ENCODE results near the gene IKZF2. TPM values are rescaled to one million over a fixed set of nuclear protein-coding genes. Genes with fewer than 3 reads are reported as not detected.

The IKZF2 gene
- total RNA-seq, 1 experiment from 2014 or later = 5.2 TPM

- DNase-seq = no peak
- ChIA-PET CTCF (no interaction called here), POLR2A (ENCODE audit: unreplicated experiment) (no interaction called here)
- H3K27me3 ChIP-seq (ENCODE audit: low read length) = no peaks in the 10 kb centered on the region
- H2AFZ ChIP-seq (ENCODE audit: low read length) = no peak overlapping the region
- H3K27ac ChIP-seq (ENCODE audit: low read length) = no peak overlapping the region
- H3K4me3 ChIP-seq (ENCODE audit: low read length) = no peak overlapping the region
- intact Hi-C loops (cut with micrococcal nuclease) = no loop called here
- no peaks in the 10 kb centered on the region for H3K36me3 ChIP-seq (ENCODE audit: low read depth, low read length)
- no peak overlapping the region for H3K9ac ChIP-seq (ENCODE audit: low read length)
- ATAC-seq = no peak
- H3K9me3 ChIP-seq (ENCODE audit: low read length) = no peaks in the 10 kb centered on the region
- no peaks in the 10 kb centered on the region for H3K4me1 ChIP-seq (ENCODE audit: insufficient read depth, low read length)
- H3K4me2 ChIP-seq (ENCODE audit: low read length) = no peak overlapping the region
- H3K79me2 ChIP-seq (ENCODE audit: low read length) = no peaks in the 10 kb centered on the region
- H3K9me2 ChIP-seq (replicated peaks; ENCODE audit: low read length) = no peaks in the 10 kb centered on the region
- no peak for TF ChIP-seq CTCF (conservative IDR thresholded peaks at IDR 0.05; ENCODE audit: low read depth, low read length)
- TF ChIP-seq EZH2 (IDR thresholded peaks at IDR 0.05; ENCODE audit: low read length, unreplicated experiment) = no peak
- no peak for TF ChIP-seq EZH2phosphoT487 (IDR thresholded peaks at IDR 0.05; ENCODE audit: borderline replicate concordance, low read length)
- no peaks in the 10 kb centered on the region for H4K20me1 ChIP-seq (ENCODE audit: low read length)
- no peaks in the 10 kb centered on the region for H3F3A ChIP-seq (ENCODE audit: low read length, unreplicated experiment)
- BruUV-seq (replicated peaks) = no TSS peak
Observed at GRCh38 chr2:213079756-213080155, 71.7 kb downstream of the IKZF2 start.

- Histone ChIP-seq H3K27ac (ENCODE audit: low read length) (no peak overlapping the region), H3F3A (ENCODE audit: low read length, unreplicated experiment) (no peaks in the 10 kb centered on the region), H3K79me2 (ENCODE audit: low read length) (no peaks in the 10 kb centered on the region), H3K4me1 (ENCODE audit: insufficient read depth, low read length) (no peaks in the 10 kb centered on the region), H3K27me3 (ENCODE audit: low read length) (no peaks in the 10 kb centered on the region), H3K9me2 (replicated peaks; ENCODE audit: low read length) (no peaks in the 10 kb centered on the region), H2AFZ (ENCODE audit: low read length) (no peak overlapping the region), H3K9me3 (ENCODE audit: low read length) (no peaks in the 10 kb centered on the region), H3K4me3 (ENCODE audit: low read length) (no peak overlapping the region), H3K4me2 (ENCODE audit: low read length) (no peak overlapping the region), H4K20me1 (ENCODE audit: low read length) (no peaks in the 10 kb centered on the region), H3K9ac (ENCODE audit: low read length) (no peak overlapping the region), H3K36me3 (ENCODE audit: low read depth, low read length) (no peaks in the 10 kb centered on the region)
- ChIA-PET POLR2A (ENCODE audit: unreplicated experiment) (no interaction called here), CTCF (no interaction called here)
- no peak for ATAC-seq
- TF ChIP-seq CTCF (conservative IDR thresholded peaks at IDR 0.05; ENCODE audit: low read depth, low read length) = no peak
- TF ChIP-seq EZH2phosphoT487 (IDR thresholded peaks at IDR 0.05; ENCODE audit: borderline replicate concordance, low read length) = no peak
- no peak for TF ChIP-seq EZH2 (IDR thresholded peaks at IDR 0.05; ENCODE audit: low read length, unreplicated experiment)
- BruUV-seq (replicated peaks) = no TSS peak
- no peak for DNase-seq
- intact Hi-C loops (cut with micrococcal nuclease) = no loop called here
Observed at GRCh38 chr2:213078686-213079085, 72.7 kb downstream of the IKZF2 start.

GRCh38 chr2:213069531-213069930 is 81.9 kb downstream of the IKZF2 start:
- Histone ChIP-seq H3K36me3 (ENCODE audit: low read depth, low read length) (no peaks in the 10 kb centered on the region), H3K9ac (ENCODE audit: low read length) (no peak overlapping the region), H3K4me2 (ENCODE audit: low read length) (no peak overlapping the region), H3F3A (ENCODE audit: low read length, unreplicated experiment) (no peaks in the 10 kb centered on the region), H4K20me1 (ENCODE audit: low read length) (no peaks in the 10 kb centered on the region), H3K4me1 (ENCODE audit: insufficient read depth, low read length) (no peaks in the 10 kb centered on the region), H3K9me2 (replicated peaks; ENCODE audit: low read length) (no peaks in the 10 kb centered on the region), H3K27ac (ENCODE audit: low read length) (no peak overlapping the region), H3K4me3 (ENCODE audit: low read length) (no peak overlapping the region), H3K27me3 (ENCODE audit: low read length) (no peaks in the 10 kb centered on the region), H3K79me2 (ENCODE audit: low read length) (no peaks in the 10 kb centered on the region), H2AFZ (ENCODE audit: low read length) (no peak overlapping the region), H3K9me3 (ENCODE audit: low read length) (no peaks in the 10 kb centered on the region)
- ATAC-seq (no peak), DNase-seq (no peak)
- intact Hi-C loops (cut with micrococcal nuclease) = no loop called here
- TF ChIP-seq EZH2phosphoT487 (IDR thresholded peaks at IDR 0.05; ENCODE audit: borderline replicate concordance, low read length) (no peak), CTCF (conservative IDR thresholded peaks at IDR 0.05; ENCODE audit: low read depth, low read length) (no peak), EZH2 (IDR thresholded peaks at IDR 0.05; ENCODE audit: low read length, unreplicated experiment) (no peak)
- CTCF ChIA-PET = no interaction called here
- POLR2A ChIA-PET (ENCODE audit: unreplicated experiment) = no interaction called here
- no TSS peak for BruUV-seq (replicated peaks)

Measured in PC-3 (cell line).